Midbrain (tissue), 1 donor: ENCODE results near the gene UBXN11.
"Not testable (repeated sequence)": the region's sequence is repeated elsewhere in the genome, so short reads cannot be mapped to it uniquely, and the experiment has no call there.

ENCODE experiments used
- DNase-seq: peaks from one replicate; lab custom pipeline; 2025; lab: John Stamatoyannopoulos, UW

UBXN11 gene

DNA sequence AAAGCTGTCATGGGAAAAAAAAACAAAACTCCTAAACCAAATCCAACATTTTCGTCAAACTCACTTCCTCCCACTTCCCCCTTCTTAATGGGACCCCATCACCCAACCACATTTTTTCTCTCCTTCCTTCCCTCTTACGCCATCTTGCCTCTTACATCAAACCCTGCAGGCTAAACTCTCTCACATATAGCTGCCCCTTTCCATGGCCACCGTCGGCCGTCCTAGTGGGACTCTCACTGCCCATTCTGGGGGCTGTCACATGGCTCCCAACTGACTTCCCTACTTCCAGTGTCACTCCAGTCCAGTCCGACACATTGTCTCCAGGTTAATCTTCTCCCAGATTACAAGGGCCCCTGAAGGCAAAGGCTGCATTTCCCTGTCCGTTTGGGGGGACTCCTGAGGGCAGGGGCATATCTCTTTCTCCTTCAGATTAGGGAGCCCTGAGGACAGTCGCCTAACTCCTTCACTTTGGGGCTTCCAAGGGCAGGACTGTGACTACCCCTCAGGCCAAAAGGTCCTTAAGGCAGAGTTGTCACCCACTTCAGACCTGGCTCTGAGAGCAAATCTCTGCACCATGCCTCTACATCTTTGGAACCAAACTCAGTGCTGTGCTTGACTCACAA lies 658 bp downstream of the UBXN11 start:
- no peak for DNase-seq

GRCh38 chr1:26302733-26303405 lies 3.6 kb downstream of the UBXN11 start:
- no peak for DNase-seq

DNA sequence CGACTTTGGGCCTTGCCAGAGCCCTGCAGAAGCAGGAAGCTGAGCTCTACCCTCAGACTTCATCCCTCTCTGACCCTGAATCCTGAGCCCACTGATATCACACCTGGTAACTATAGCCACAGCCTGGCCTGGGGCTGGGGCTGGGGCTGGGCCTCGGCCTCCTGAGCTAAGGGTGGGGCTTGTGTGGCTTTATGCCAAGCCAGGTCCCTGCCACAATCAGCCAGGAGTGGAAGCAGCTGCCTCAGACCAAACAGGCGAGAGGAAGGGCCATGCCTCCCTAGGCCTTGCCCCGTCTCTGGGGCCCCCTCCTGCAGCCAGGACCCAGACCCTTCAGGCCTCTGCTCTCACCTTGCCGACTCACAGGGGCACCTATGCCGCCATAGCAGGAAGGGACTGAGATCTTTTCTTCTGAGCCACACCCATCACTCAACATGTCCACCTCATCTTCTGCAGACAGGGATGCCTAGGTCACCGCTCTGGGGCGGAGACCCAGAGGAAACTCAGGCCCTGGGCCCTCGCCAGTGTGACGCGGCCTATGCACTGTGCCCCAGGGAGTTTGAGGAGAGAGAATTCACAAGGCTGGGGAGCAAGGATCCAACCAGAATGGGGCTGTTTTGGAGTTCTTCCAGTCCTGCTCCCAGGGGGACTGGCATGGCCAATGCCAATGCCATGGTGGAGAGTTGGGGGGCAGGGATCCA lies 5.7 kb downstream of the UBXN11 start:
- no peak for DNase-seq

GRCh38 chr1:26297791-26298124 lies 8.7 kb downstream of the UBXN11 start:
- DNase-seq: no peak

- DNase-seq: no peak
Measured at GRCh38 chr1:26297057-26297790, 9.2 kb downstream of the UBXN11 start.

GRCh38 chr1:26296340-26297056 lies 9.9 kb downstream of the UBXN11 start:
- no peak for DNase-seq

GRCh38 chr1:26295194-26296138 lies 11.0 kb downstream of the UBXN11 start:
- no peak for DNase-seq

GRCh38 chr1:26293911-26294463 lies 12.4 kb downstream of the UBXN11 start:
- no peak for DNase-seq

DNA sequence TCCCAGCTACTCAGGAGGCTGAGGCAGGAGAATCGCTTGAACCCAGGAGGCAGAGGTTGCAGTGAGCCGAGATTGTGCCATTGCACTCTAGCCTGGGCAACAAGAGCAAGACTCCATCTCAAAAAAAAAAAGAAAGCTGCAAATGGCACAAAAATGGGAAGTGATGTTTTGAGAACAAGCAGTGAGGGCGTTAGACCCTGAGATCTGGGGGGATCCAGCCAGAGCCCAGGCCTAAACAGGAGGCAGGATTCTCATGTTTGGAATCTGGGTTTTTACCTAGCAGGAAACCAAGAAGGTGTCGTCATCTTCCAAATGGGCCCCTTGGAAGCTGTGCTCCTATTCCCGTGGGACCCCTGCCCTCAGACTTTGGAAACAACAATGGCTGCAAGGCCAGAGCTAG lies 13.7 kb downstream of the UBXN11 start:
- DNase-seq: not testable (repeated sequence)

- DNase-seq: no peak
Measured at GRCh38 chr1:26291939-26292338, 14.5 kb downstream of the UBXN11 start.

GRCh38 chr1:26291433-26291832 lies 15.0 kb downstream of the UBXN11 start:
- no peak for DNase-seq

DNA sequence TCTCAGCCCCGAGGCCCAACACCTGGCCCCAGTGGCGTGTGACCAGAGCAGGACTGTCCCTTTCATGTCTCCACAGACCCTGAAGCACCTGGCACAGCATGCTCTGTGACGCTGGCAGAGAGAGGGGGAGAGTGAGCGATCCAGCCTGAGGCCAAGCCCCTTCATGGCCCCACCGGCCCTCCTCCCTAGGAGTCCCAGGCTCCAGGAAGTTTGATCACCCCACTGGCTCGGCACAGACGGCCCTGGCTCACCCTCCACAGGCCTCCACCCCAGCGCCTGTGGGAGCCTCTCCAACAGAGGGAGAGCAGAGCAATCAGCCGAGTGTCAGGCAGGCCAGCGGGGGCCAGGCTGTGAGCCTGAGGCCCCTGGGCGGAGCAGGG lies 15.6 kb downstream of the UBXN11 start:
- no peak for DNase-seq

DNA sequence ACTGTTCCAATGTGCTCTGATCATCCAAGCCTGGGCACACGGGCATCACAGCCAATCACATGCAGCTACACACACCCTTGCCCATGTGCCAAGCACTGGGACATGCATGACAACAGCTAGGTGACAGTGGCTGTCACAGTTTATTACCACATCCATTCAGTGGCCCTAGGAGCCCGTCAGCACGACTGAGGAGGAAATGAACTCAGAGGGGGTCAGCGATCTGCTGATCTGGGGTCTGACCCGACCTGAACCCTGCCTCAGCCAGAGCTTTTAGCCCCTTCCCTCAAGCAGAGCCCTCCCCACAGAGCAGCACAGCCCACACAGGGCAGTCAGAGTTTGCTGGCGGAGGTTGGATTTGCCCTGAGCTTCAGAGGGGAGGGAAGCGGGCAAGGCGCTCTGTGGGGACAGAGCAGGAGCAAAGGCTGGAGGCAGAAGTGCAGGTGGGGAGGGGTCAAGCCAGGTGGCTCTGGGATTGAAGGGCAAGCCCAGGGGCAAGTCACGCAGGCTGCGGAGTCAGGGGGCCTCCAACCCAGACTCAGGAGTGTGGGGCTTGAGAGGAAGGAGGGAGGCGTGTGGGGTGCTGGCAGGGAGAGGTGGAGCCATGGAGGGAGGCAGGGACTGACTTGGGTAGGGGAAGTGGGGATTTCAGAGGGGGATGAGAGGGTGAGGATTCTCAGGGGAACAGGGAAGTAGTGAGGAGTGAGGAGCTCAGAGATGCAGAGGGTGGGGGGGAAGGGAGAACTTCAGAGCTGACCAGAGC lies 16.1 kb downstream of the UBXN11 start:
- DNase-seq: no peak

DNA sequence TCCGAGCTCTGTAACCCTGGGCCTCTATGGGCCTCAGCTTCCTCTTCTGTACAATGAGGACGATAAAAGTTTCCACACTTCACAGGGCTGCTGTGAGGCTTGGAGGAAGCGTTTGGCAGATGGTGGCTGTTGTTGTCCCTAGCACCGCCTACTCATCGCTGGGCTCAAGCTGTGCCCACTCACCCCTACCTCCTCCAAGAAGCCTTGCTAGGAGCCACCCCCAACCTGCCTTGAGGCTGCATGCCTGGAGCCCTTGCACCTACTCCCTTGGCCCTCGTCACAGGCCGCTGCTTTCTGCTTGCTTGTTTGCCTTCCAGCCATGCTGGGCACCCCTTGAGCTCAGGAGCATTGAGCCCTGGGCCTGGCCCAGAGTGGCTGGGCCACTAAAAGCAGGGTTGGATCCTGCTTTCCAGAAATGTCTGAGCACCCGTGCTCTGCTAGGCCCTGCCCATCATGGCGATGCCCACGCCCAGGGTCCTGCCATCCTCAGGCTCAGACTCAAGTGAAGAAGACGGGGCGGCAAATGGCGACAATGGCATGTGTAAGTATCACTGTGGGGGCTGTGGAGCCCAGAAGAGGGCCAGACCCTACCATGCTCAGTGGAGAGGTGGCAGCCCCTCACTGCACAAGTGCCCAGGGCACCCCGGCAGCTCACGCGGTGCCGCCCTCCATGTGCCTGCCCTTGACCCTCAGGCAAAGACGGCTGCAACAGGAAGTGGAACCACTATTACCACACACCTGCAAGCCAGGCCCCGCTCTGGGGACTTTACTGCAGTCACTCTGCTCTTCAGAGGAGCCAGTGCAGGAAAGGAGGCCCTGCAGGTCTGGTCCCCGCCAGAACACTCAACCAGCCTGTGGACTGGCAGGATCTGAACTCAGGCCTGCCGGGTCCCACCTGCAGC lies 17.0 kb downstream of the UBXN11 start:
- DNase-seq: no peak

DNA sequence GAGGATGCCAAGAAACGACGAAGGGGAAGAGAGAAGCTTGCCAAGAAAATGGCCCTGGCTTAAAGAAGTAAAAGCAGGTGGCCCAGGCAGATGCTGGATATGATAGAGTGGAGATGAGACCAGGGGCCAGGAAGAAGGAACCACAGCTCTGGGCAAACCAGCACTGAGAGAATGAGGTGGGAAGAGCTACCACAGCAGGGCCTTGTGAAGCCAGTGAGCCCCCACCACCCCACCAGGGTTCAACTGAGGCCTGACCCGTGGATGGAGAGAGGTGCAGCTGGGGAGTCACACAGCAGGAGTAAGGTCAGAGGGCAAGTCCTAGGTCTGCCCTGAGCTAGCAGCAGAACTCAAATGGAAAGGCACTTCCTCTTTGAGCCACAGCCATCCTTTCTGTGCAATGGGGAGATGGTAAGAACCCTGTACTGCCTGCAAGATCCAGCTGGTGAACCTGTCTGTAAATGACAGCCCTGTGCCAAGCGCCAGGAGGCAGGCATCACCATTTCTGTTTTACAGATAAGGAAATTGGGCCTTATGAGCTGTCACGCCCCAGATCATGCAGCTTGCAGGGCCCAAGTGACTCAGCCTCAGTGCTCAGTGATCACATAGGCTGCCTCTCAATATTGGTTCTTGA lies 18.0 kb downstream of the UBXN11 start:
- no peak for DNase-seq

DNA sequence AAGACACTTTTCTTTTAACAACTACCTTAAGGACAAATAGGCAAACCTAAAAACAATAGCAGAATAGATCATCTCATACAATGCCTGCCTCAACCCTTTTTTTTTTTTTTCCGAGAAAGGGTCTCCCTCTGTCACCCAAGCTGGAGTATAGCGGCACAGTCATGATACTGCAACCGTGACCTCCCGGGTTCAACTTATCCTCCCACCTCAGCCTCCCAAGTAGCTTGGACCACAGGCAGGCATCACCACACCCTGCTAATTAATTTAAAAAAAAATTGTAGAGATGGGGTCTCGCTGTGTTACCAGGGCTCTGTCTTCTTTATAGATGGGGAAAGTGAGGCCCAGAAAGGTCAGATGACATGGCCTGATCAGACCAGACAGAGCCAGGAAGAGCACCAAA lies 18.6 kb downstream of the UBXN11 start:
- DNase-seq: no peak

DNA sequence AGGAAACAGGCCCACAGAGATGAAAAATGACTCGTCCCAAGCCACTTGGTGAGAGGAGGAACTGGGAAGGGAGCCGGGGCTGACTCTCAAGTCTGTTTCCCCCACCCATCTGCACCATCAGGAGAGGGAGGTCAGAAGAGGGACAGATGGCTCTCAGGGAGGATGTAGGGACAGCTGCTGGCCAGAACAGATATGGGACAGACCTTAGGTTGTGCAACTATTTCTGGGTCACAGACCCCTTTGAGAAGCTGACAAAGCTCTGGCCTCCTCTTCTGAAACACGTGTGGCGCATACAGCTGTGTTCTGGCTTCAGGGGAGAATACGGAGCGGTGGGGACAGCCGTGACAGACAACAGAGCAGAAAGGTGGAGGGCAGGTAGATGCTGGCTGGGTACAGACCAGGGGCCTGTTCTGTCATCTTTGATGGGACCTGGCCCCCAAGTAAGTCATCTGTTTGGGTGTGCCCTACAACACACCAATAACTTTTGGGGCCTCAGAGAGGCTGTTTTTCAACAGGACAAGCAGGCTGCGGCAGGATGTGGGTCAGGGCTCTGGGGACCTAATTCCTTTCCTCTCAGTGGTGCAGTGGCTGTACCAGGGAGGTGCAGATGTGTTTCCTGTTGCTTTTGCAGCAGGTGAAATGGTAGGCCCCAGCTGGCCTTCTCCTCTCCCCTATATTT lies 19.3 kb downstream of the UBXN11 start:
- DNase-seq: no peak

- DNase-seq: no peak
Measured at GRCh38 chr1:26286064-26286416, 20.4 kb downstream of the UBXN11 start.
